CD4-positive, alpha-beta T cell treated with Interferon gamma for 1 hour (primary cell): ENCODE measurements around the gene LIMCH1.
"Not testable (repeated sequence)": the region's sequence is repeated elsewhere in the genome, so short reads cannot be mapped to it uniquely, and the experiment has no call there.

Source experiments
- DNase-seq: peaks from one replicate; pipeline ENCODE4 v3.0.0-alpha.2; 2020

The LIMCH1 gene

GRCh38 chr4:41611881-41612871, 74.2 kb downstream of the LIMCH1 start:
- no peak for DNase-seq

GRCh38 chr4:41613386-41613785, 75.4 kb downstream of the LIMCH1 start:
- no peak for DNase-seq

GRCh38 chr4:41613821-41614220, 75.9 kb downstream of the LIMCH1 start:
- DNase-seq: no peak

- no peak for DNase-seq
These were observed 76.6 kb downstream of the LIMCH1 start for GRCh38 chr4:41614519-41614918.

- DNase-seq: no peak
These were observed 81.2 kb downstream of the LIMCH1 start for GRCh38 chr4:41619161-41619560.

GRCh38 chr4:41620594-41621256, 82.8 kb downstream of the LIMCH1 start:
- no peak for DNase-seq

- no peak for DNase-seq
These were observed 84.8 kb downstream of the LIMCH1 start for GRCh38 chr4:41622787-41623186.

GRCh38 chr4:41624765-41625164, 86.8 kb downstream of the LIMCH1 start:
- no peak for DNase-seq

- no peak for DNase-seq
These were observed 87.6 kb downstream of the LIMCH1 start for GRCh38 chr4:41625531-41625930.

- DNase-seq: no peak
These were observed 91.0 kb downstream of the LIMCH1 start for GRCh38 chr4:41628936-41629335.

- DNase-seq: no peak
These were observed 93.6 kb downstream of the LIMCH1 start for GRCh38 chr4:41631523-41631922.

- no peak for DNase-seq
These were observed 94.6 kb downstream of the LIMCH1 start for GRCh38 chr4:41632481-41633073.

GRCh38 chr4:41633321-41633720, 95.4 kb downstream of the LIMCH1 start:
- no peak for DNase-seq

GRCh38 chr4:41635441-41635840, 97.5 kb downstream of the LIMCH1 start:
- no peak for DNase-seq

GRCh38 chr4:41638203-41638602, 100.2 kb downstream of the LIMCH1 start:
- DNase-seq: no peak

- DNase-seq: no peak
These were observed 100.9 kb downstream of the LIMCH1 start for GRCh38 chr4:41638866-41639265.

GRCh38 chr4:41639291-41639690, 101.3 kb downstream of the LIMCH1 start:
- no peak for DNase-seq

GRCh38 chr4:41640906-41641305, 102.9 kb downstream of the LIMCH1 start:
- DNase-seq: no peak

- DNase-seq: not testable (repeated sequence)
These were observed 104.8 kb downstream of the LIMCH1 start for GRCh38 chr4:41642746-41643145.

GRCh38 chr4:41643331-41643730, 105.4 kb downstream of the LIMCH1 start:
- DNase-seq: no peak

GRCh38 chr4:41644288-41644914, 106.4 kb downstream of the LIMCH1 start:
- DNase-seq: no peak

- DNase-seq: no peak
These were observed 106.9 kb downstream of the LIMCH1 start for GRCh38 chr4:41644915-41645295.

- DNase-seq: no peak
These were observed 107.9 kb downstream of the LIMCH1 start for GRCh38 chr4:41645728-41646390.
